CD8-positive, alpha-beta memory T cell (primary cell): ENCODE measurements around the gene GMIP. TPM values are rescaled to one million over a fixed set of nuclear protein-coding genes. Genes with fewer than 3 reads are reported as not detected.
"Not testable (repeated sequence)": the region's sequence is repeated elsewhere in the genome, so short reads cannot be mapped to it uniquely, and the experiment has no call there.

Source experiments
- CTCF ChIA-PET: fragments of 350-600 bp; sonication (Branson Sonifier 250); formaldehyde crosslinking; loops from one replicate; lab custom pipeline; 2021; ENCODE audit warnings: antibody characterized with exemption; lab: Charles Lee
- POLR2A ChIA-PET: fragments of 350-600 bp; sonication (Branson Sonifier 250); formaldehyde crosslinking; loops from one replicate; lab custom pipeline; 2021; ENCODE audit warnings: antibody characterized with exemption; lab: Charles Lee
- DNase-seq, 5 donors: peaks; one replicate each; pipeline versions ENCODE4 v3.0.0 to v3.0.0-alpha.2; 2020 to 2022; ENCODE audit warnings: mixed read lengths in 1 of 5
- H3K27ac ChIP-seq: one replicate; pipeline ENCODE4 v1.7.0; 2013; ENCODE audit warnings: low read depth, mild to moderate bottlenecking, low read length, moderate library complexity
- H3K27me3 ChIP-seq: 2 replicates; pipeline ENCODE4 v1.7.0; 2013; ENCODE audit warnings: low read length, mild to moderate bottlenecking; ENCODE audit not compliant: insufficient read depth, poor library complexity, severe bottlenecking
- H3K36me3 ChIP-seq: 2 replicates; pipeline ENCODE4 v1.7.0; 2013; ENCODE audit warnings: mild to moderate bottlenecking, low read length, moderate library complexity; ENCODE audit not compliant: insufficient read depth
- H3K4me1 ChIP-seq: 2 replicates; pipeline ENCODE4 v1.7.0; 2013; ENCODE audit warnings: mild to moderate bottlenecking, low read length, moderate library complexity; ENCODE audit not compliant: insufficient read depth
- H3K4me3 ChIP-seq: 2 replicates; pipeline ENCODE4 v1.7.0; 2013; ENCODE audit warnings: mild to moderate bottlenecking, low read length
- H3K9me3 ChIP-seq: 2 replicates; pipeline ENCODE4 v1.7.0; 2013; ENCODE audit warnings: mild to moderate bottlenecking, low read length
- H3K27ac Mint-ChIP-seq, 8 donors: one replicate each; pipeline ENCODE4 v1.8.0; 2020 to 2021; ENCODE audit warnings: mixed read lengths in 8 of 8, mild to moderate bottlenecking in 6 of 8, inconsistent platforms in 3 of 8, moderate library complexity in 3 of 8
- H3K27me3 Mint-ChIP-seq, 2 donors: one replicate each; pipeline ENCODE4 v1.8.0; 2020 to 2021; ENCODE audit warnings: mixed read lengths in 2 of 2, mild to moderate bottlenecking in 1 of 2, moderate library complexity in 1 of 2
- H3K36me3 Mint-ChIP-seq, 3 donors: one replicate each; pipeline ENCODE4 v1.8.0; 2020 to 2021; ENCODE audit warnings: mixed read lengths in 3 of 3, inconsistent platforms in 1 of 3, mild to moderate bottlenecking in 1 of 3
- H3K4me1 Mint-ChIP-seq, 3 donors: one replicate each; pipeline ENCODE4 v1.8.0; 2020 to 2021; ENCODE audit warnings: mixed read lengths in 3 of 3, inconsistent platforms in 1 of 3, mild to moderate bottlenecking in 1 of 3
- H3K4me3 Mint-ChIP-seq, 7 donors: one replicate each; pipeline ENCODE4 v1.8.0; 2020 to 2021; ENCODE audit warnings: mixed read lengths in 7 of 7, mild to moderate bottlenecking in 6 of 7, moderate library complexity in 4 of 7, inconsistent platforms in 2 of 7
- H3K9me3 Mint-ChIP-seq, 5 donors: one replicate each; pipeline ENCODE4 v1.8.0; 2020 to 2022; ENCODE audit warnings: mixed read lengths in 5 of 5, mild to moderate bottlenecking in 3 of 5, moderate library complexity in 2 of 5, inconsistent platforms in 1 of 5
- polyA plus RNA-seq: library from polyadenylated mRNA; unstranded; fragments of 300-500 nt; fragmentation: Illumina TruSeq; gene quantifications from one replicate; pipeline ENCODE4 v1.2.3, GENCODE V29; 2021
- total RNA-seq, 2 experiments: library from RNA; stranded (reverse); gene quantifications; one replicate each; pipeline ENCODE4 v1.2.3, GENCODE V29; 2021

Gene GMIP
- total and polyA plus RNA-seq, 3 experiments from 2014 or later = 54.5 to 71.3 (median 60.3) TPM

DNA sequence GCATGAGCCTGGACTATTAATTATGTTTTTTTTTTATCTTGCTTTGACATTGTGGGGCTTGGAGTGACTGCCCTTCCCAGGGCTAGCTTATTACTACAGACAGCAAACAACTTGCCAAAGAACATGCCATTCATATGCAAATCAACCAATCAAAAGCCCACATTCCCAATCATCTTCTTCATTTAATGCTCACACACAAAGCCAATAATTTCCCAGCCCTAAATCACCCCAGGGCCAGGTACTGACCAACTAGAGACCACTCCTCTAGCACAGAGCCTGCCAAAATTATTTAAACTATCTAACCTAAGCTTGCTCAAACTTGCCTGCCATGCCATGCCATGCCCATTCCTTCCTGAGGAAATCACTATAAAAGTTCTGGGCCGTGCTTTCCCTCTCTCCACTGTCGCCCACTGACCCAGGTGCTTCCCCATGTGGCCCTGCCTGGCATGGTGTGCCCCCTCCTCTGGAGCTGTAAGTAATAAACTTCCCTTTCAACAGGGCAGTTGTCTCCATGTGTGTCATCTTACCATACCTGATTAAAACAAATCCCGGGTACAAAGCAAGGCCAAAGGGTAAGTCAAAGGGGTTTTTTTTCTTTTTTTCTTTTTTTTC is 40.6 kb downstream of the GMIP start:
- Histone ChIP-seq H3K4me1 (peaks cover 83% of the 10 kb centered on the region), H3K27me3 (no peaks in the 10 kb centered on the region), H3K9me3 (no peaks in the 10 kb centered on the region), H3K36me3 (no peaks in the 10 kb centered on the region), H3K4me3 (no peak overlapping the region), H3K27ac (no peak overlapping the region)
- Mint-ChIP-seq H3K4me3 (peak overlapping the region; percentile 36 to 83 (median 60)), H3K27me3 (peaks cover 0 to 5% of the 10 kb centered on the region in 2 donors), H3K9me3 (no peaks in the 10 kb centered on the region), H3K4me1 (peaks cover 56 to 74% (median 61%) of the 10 kb centered on the region in 3 donors), H3K36me3 (peaks cover 0 to 18% (median 5%) of the 10 kb centered on the region in 3 donors), H3K27ac (peak overlapping the region; percentile 80 to 94 (median 88))
- CTCF ChIA-PET = interaction anchor here (0.8 to 1.3 kb wide), 4 partner anchors 11 to 71 kb away, joined by 3 to 4 read pairs (median 4); no protein-coding TSS in a partner anchor
- no peak for DNase-seq
- POLR2A ChIA-PET = interaction anchor here (1.2 to 1.6 kb wide), 3 partner anchors 24 to 65 kb away, joined by 3 to 5 read pairs (median 4); partner anchors contain the start of gene ZNF101

DNA sequence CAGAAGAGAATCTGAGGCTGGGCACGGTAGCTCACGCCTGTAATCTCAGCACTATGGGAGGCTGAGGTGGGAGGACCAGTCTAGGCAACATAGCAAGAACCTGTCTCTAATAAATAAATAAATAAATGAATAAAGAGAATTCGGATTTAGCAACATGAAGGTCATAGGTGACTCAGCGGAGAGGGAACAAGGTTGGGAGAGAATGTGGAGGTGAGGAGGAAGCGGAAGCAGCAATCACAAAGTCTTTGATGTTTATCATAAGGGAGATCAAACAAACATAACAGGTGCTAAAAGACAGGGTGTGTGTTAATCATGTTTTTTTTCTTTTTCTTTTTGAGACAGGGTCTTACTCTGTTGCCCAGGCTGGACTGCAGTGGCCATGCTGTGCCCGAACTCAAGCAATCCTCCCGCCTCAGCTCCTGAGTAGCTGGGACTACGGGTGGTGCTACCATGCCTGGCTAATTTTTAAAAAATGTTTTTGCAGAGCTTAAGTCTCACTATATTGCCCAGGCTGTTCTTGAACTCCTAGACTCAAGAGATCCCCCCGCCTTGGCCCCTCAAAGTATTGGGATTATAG is 41.2 kb downstream of the GMIP start:
- H3K4me3 Mint-ChIP-seq = peak overlapping the region; percentile 10 to 83 (median 60)

DNA sequence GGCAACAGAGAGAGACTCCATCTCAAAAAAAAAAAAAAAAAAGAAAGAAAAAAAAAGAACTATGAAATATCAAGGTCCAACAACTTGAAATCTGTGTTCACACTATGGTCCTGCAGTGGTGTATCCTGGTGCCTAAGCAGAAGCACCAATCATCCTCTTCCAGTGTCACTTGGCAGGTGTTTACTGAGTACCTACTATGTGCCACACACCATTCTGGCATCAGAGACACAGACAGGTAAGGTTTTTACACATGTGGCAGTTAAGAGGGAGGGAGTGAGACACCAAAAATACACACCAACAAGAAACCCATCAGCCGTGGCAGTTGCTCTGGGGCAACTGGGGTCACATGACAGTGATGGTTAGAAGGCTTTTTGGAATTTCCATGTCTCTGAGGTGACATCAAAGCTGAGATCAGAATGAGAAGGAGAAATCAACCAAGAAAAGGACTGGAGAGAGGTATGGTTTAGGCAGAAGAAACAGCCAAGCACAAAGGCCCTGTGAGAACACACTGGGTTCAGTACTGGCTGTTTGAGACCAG is 42.6 kb downstream of the GMIP start:
- peaks cover 82% of the 10 kb centered on the region for H3K4me1 ChIP-seq
- H3K4me3 ChIP-seq = no peak overlapping the region
- H3K9me3 ChIP-seq = no peaks in the 10 kb centered on the region
- no peaks in the 10 kb centered on the region for H3K27me3 ChIP-seq
- ChIA-PET CTCF (no interaction called here), POLR2A (no interaction called here)
- Mint-ChIP-seq H3K27ac (peak overlapping the region; percentile 59 to 98 (median 92)), H3K9me3 (no peaks in the 10 kb centered on the region), H3K27me3 (peaks cover 0 to 6% of the 10 kb centered on the region in 2 donors), H3K4me1 (peaks cover 57 to 73% (median 66%) of the 10 kb centered on the region in 3 donors), H3K4me3 (peak overlapping the region; percentile 19 to 63 (median 54)), H3K36me3 (peaks cover 0 to 19% (median 2%) of the 10 kb centered on the region in 3 donors)
- H3K27ac ChIP-seq = no peak overlapping the region
- no peaks in the 10 kb centered on the region for H3K36me3 ChIP-seq
- no peak for DNase-seq

More for the DNA sequence above, 41.2 kb downstream of the GMIP start:
- Histone ChIP-seq H3K4me1 (peaks cover 87% of the 10 kb centered on the region), H3K4me3 (no peak overlapping the region), H3K27me3 (no peaks in the 10 kb centered on the region), H3K27ac (no peak overlapping the region), H3K36me3 (no peaks in the 10 kb centered on the region), H3K9me3 (no peaks in the 10 kb centered on the region)
- POLR2A ChIA-PET = interaction anchor here (0.5 to 1.6 kb wide), 4 partner anchors 25 to 72 kb away, joined by 3 to 5 read pairs (median 4); partner anchors contain the start of gene ZNF101
- Mint-ChIP-seq H3K27me3 (peaks cover 0 to 6% of the 10 kb centered on the region in 2 donors), H3K9me3 (no peaks in the 10 kb centered on the region), H3K4me1 (peaks cover 61 to 74% (median 67%) of the 10 kb centered on the region in 3 donors), H3K27ac (peak overlapping the region; percentile 73 to 98 (median 88)), H3K36me3 (peaks cover 0 to 19% (median 5%) of the 10 kb centered on the region in 3 donors)
- peak in 4 of 5 donors; percentile 50 to 66 (median 61) for DNase-seq
- CTCF ChIA-PET = interaction anchor here (0.8 to 1.3 kb wide), 3 partner anchors 12 to 70 kb away, joined by 3 to 4 read pairs (median 4); no protein-coding TSS in a partner anchor

DNA sequence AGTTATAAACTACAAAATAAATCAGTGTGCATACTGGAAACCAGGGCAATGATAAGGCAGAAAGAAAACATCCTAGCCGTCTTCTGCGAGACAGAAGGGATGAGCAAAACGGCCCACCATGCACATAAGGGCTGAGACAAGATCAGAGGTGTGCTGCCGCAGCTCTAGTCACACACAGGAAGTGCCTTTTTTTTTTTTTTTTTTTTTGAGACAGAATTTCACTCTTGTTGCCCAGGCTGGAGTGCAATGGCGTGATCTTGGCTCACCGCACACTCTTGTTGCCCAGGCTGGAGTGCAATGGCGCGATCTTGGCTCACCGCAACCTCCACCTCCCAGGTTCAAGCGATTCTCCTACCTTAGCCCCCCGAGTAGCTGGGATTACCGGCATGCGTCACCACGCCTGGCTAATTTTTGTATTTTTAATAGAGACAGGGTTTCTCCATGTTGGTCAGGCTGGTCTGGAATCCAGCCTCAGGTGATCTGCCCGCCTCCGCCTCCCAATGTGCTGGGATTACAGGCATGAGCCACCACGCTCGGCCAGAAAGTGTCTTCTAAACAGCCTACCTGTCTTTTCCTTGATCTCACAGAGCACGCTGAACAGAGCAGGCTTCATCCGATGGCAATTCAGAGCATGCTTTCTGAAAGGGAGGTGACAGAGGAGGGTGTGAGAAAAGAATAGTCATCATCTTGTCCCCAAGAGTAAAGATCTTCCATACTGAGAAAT is 44.6 kb downstream of the GMIP start:
- not testable (repeated sequence) for H3K9me3 Mint-ChIP-seq, H3K9me3 ChIP-seq, H3K27me3 ChIP-seq, H3K36me3 ChIP-seq, H3K27me3 Mint-ChIP-seq
- Mint-ChIP-seq H3K4me3 (peak overlapping the region; percentile 54 to 88 (median 78)), H3K27ac (peak overlapping the region; percentile 94 to 99 (median 98)), H3K36me3 (peaks cover 4 to 30% (median 5%) of the 10 kb centered on the region in 3 donors), H3K4me1 (peaks cover 60 to 82% (median 71%) of the 10 kb centered on the region in 3 donors)
- Histone ChIP-seq H3K27ac (peak overlapping the region; percentile 69), H3K4me3 (peak overlapping the region; percentile 49), H3K4me1 (peaks cover 75% of the 10 kb centered on the region)
- POLR2A ChIA-PET = interaction anchor here (0.6 to 1.7 kb wide), 14 partner anchors 10 to 1177 kb away, joined by 3 to 11 read pairs (median 4); partner anchors contain the start of genes LPAR2, ZNF101 and ZNF66
- DNase-seq = peak; percentile 53 to 87 (median 77)
- CTCF ChIA-PET = interaction anchor here (0.6 to 1.9 kb wide), 3 partner anchors 30 to 62 kb away, joined by 3 to 4 read pairs (median 3); no protein-coding TSS in a partner anchor

DNA sequence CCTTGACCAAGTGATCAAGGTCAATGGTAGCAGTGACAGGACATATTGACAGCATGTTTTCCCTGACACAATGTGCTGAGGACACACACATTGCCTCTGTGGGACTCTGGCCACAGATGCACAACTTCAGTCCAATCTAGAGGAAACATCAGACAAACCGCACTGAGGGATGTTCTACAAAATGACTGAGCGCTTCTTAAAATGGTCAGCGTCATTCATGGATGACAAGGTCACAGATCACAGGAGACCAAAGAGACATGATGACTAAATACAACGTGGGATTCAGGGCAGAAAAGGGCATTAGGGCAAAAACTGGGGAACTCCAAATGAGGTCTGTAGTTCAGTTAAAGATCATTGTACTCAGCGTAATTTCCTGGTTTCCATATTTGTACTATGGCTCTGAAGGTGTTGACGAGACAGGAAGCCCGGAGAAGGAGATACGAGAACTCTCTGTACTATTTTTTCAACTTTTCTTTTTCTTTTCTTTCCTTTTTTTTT is 45.6 kb downstream of the GMIP start:
- Histone ChIP-seq H3K4me3 (peak overlapping the region; percentile 2), H3K4me1 (peaks cover 64% of the 10 kb centered on the region), H3K36me3 (no peaks in the 10 kb centered on the region), H3K27me3 (no peaks in the 10 kb centered on the region), H3K27ac (peak overlapping the region; percentile 69), H3K9me3 (no peaks in the 10 kb centered on the region)
- no peaks in the 10 kb centered on the region for H3K9me3 Mint-ChIP-seq
- peak overlapping the region; percentile 19 to 88 (median 78) for H3K4me3 Mint-ChIP-seq
- CTCF ChIA-PET = interaction anchor here (0.6 to 1.9 kb wide), 3 partner anchors 31 to 63 kb away, joined by 3 to 4 read pairs (median 3); no protein-coding TSS in a partner anchor
- H3K36me3 Mint-ChIP-seq = peaks cover 4 to 36% (median 5%) of the 10 kb centered on the region in 3 donors
- peak; percentile 26 to 88 (median 79) for DNase-seq
- peaks cover 56 to 77% (median 61%) of the 10 kb centered on the region in 3 donors for H3K4me1 Mint-ChIP-seq
- H3K27ac Mint-ChIP-seq = peak overlapping the region; percentile 94 to 99 (median 98)
- POLR2A ChIA-PET = interaction anchor here (0.7 to 1.4 kb wide), 4 partner anchors 22 to 574 kb away, joined by 3 to 6 read pairs (median 4); no protein-coding TSS in a partner anchor
- H3K27me3 Mint-ChIP-seq = peaks cover 0 to 6% of the 10 kb centered on the region in 2 donors

DNA sequence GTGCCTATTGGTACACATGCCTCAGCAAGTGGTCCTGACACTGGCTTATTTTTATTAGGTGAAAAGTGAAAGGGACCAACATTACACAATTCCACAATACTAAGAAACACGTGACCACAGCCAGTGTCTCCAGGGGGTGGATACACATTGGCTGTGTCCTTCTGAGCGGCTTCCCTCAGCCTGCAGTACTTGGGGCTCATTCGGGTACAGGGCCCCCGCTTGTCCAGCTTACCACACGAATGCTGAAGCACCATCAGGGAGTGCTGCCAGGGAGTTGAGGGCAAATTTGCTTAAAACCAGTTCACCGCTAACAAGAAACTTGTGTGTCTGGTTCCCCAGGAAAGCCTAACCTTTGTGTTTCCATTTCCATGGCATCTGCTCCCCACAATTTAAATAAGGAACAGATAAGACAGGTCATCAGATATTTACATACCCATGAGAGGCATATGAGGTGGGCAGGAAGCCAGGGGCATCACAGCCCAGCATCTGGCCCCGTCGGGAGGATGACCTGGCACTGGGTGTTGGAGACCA is 48.2 kb downstream of the GMIP start:
- peak overlapping the region in 7 of 8 donors; percentile 81 to 95 (median 88) for H3K27ac Mint-ChIP-seq
- H3K4me1 ChIP-seq = peaks cover 55% of the 10 kb centered on the region
- peaks cover 4 to 40% (median 7%) of the 10 kb centered on the region in 3 donors for H3K36me3 Mint-ChIP-seq

DNA sequence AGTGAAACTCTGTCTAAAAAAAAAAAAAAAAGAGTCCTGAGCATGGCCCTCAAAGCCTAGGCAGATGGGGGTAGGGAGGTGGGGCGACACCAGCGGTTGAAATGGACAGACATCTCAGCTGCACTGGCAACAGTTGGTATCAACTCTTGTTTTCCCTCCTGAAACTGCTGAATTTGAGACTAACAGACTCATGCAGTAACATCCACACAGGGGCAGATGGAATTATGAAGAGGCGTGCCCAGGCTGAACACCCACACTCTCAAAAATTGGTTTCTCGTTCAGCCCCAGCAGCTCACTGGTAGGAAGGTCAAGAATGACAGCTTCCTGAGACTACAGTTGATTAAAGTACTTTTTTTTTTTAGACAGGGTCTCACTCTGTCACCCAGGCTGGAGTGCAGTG is 49.1 kb downstream of the GMIP start:
- no peak overlapping the region for H3K4me3 Mint-ChIP-seq
- DNase-seq = no peak
- H3K4me3 ChIP-seq = no peak overlapping the region
- CTCF ChIA-PET = no interaction called here
- no peaks in the 10 kb centered on the region for H3K27me3 ChIP-seq
- POLR2A ChIA-PET = interaction anchor here (0.7 kb wide), 1 partner anchor 27 kb away, joined by 6 read pairs; no protein-coding TSS in a partner anchor
- peaks cover 53 to 76% (median 61%) of the 10 kb centered on the region in 3 donors for H3K4me1 Mint-ChIP-seq
- H3K4me1 ChIP-seq = peaks cover 55% of the 10 kb centered on the region
- H3K9me3 ChIP-seq = no peaks in the 10 kb centered on the region
- peaks cover 4 to 42% (median 7%) of the 10 kb centered on the region in 3 donors for H3K36me3 Mint-ChIP-seq
- no peaks in the 10 kb centered on the region for H3K36me3 ChIP-seq
- peaks cover 0 to 6% of the 10 kb centered on the region in 2 donors for H3K27me3 Mint-ChIP-seq
- no peak overlapping the region for H3K27ac ChIP-seq
- H3K9me3 Mint-ChIP-seq = no peaks in the 10 kb centered on the region
- peak overlapping the region in 4 of 8 donors; percentile 51 to 95 (median 74) for H3K27ac Mint-ChIP-seq

More for the DNA sequence above, 48.2 kb downstream of the GMIP start:
- H3K4me3 ChIP-seq = no peak overlapping the region
- Mint-ChIP-seq H3K27me3 (peaks cover 0 to 6% of the 10 kb centered on the region in 2 donors), H3K4me1 (peaks cover 45 to 76% (median 54%) of the 10 kb centered on the region in 3 donors), H3K4me3 (peak overlapping the region in 1 of 7 donors; percentile 32), H3K9me3 (no peaks in the 10 kb centered on the region)
- no peaks in the 10 kb centered on the region for H3K9me3 ChIP-seq
- H3K27me3 ChIP-seq = no peaks in the 10 kb centered on the region
- H3K36me3 ChIP-seq = no peaks in the 10 kb centered on the region
- no peak for DNase-seq
- H3K27ac ChIP-seq = no peak overlapping the region
- ChIA-PET POLR2A (no interaction called here), CTCF (interaction anchor here (1.3 kb wide), 1 partner anchor 74 kb away, joined by 3 read pairs; the partner anchor contains the start of gene ZNF101)
